Spleen (tissue), 11 donors: ENCODE data around the gene ANKRD60. TPM values are rescaled to one million over a fixed set of nuclear protein-coding genes. Genes with fewer than 3 reads are reported as not detected.

ENCODE experiments used
- DNase-seq: peaks from one replicate; pipeline ENCODE4 v3.0.0-alpha.2; 2020
- H3K27ac ChIP-seq, 8 donors: fragments of 200-600 bp; sonication (generic) in 7 of 8; 1 replicate in 4 of 8; 2 replicates in 4 of 8; pipeline versions ENCODE4 v1.5.0 to v1.8.0; 2016 to 2021; ENCODE audit warnings: inconsistent platforms in 4 of 8, mild to moderate bottlenecking in 4 of 8, moderate library complexity in 1 of 8
- H3K27me3 ChIP-seq, 7 donors: fragments of 200-600 bp; sonication (generic) in 6 of 7; replicated peaks in 1 of 7; 1 replicate in 4 of 7; 2 replicates in 3 of 7; pipeline versions ENCODE4 v1.5.0 to v1.8.0; 2016 to 2021; ENCODE audit warnings: inconsistent platforms in 3 of 7, mild to moderate bottlenecking in 1 of 7
- H3K36me3 ChIP-seq, 6 donors: fragments of 200-600 bp; sonication (generic) in 5 of 6; 1 replicate in 4 of 6; 2 replicates in 2 of 6; pipeline versions ENCODE4 v1.5.0 to v1.8.0; 2016 to 2021; ENCODE audit warnings: inconsistent platforms in 2 of 6
- H3K4me1 ChIP-seq, 6 donors: fragments of 200-600 bp; sonication (generic) in 5 of 6; 1 replicate in 3 of 6; 2 replicates in 3 of 6; pipeline versions ENCODE4 v1.5.0 to v1.8.0; 2016 to 2021; ENCODE audit warnings: inconsistent platforms in 3 of 6
- H3K4me3 ChIP-seq, 8 donors: fragments of 200-600 bp; sonication (generic) in 7 of 8; 1 replicate in 4 of 8; 2 replicates in 4 of 8; pipeline versions ENCODE4 v1.5.0 to v1.8.0; 2016 to 2021; ENCODE audit warnings: inconsistent platforms in 4 of 8, mild to moderate bottlenecking in 4 of 8, moderate library complexity in 2 of 8
- H3K9me3 ChIP-seq, 8 donors: fragments of 200-600 bp; sonication (generic) in 7 of 8; 1 replicate in 4 of 8; 2 replicates in 4 of 8; pipeline versions ENCODE4 v1.5.0 to v1.8.0; 2016 to 2021; ENCODE audit warnings: inconsistent platforms in 4 of 8
- CTCF ChIP-seq, 11 experiments: fragments of 200-600 bp in 7 of 11; fragments of 450-650 bp in 4 of 11; sonication (generic) in 4 of 11; IDR thresholded peaks in 8 of 11; conservative IDR thresholded peaks in 3 of 11; 1 replicate in 7 of 11; 2 replicates in 4 of 11; pipeline versions ENCODE4 v1.4.0 to v1.8.0; 2016 to 2021; ENCODE audit warnings: antibody characterized with exemption in 11 of 11, inconsistent platforms in 4 of 11, mild to moderate bottlenecking in 1 of 11
- POLR2A ChIP-seq, 3 donors: fragments of 450-650 bp; IDR thresholded peaks; one replicate each; pipeline ENCODE4 v1.5.1; 2017; ENCODE audit warnings: antibody characterized with exemption in 3 of 3, mild to moderate bottlenecking in 1 of 3
- POLR2AphosphoS5 ChIP-seq, 3 donors: sonication (generic); formaldehyde crosslinking; IDR thresholded peaks; one replicate each; pipeline ENCODE4 v1.5.1; 2017; ENCODE audit warnings: antibody characterized with exemption in 3 of 3
- WGBS, 5 donors: extraction: QIAGEN DNeasy Blood & Tissue Kit in 3 of 5; methylation state at CpG; one replicate each; pipeline versions ENCODE4 v1.1.5 to v1.1.7; 2013 to 2018; 5-methylcytosine and 5-hydroxymethylcytosine counted together
- intact Hi-C: fragments of 100-400 bp; cut with DNase I; formaldehyde crosslinking; loops from one replicate; pipeline ENCODE4 v1.15.0; 2023; ENCODE audit warnings: low total_unique reads
- polyA plus RNA-seq, 3 donors: library from polyadenylated mRNA; stranded (reverse); fragments of 200-250 nt; gene quantifications; one replicate each; pipeline ENCODE4 v1.2.1, GENCODE V29; 2013
- total RNA-seq, 7 donors: library from RNA; depleted of rRNA in 3 of 7; stranded (reverse); fragments of >200 nt in 3 of 7; fragmentation: NEBNext Ultra II Directional in 4 of 7; extraction: Animal tissue kit (Norgen Biotek cat#: 25700) in 4 of 7; gene quantifications; one replicate each; pipeline versions ENCODE4 v1.1.0 to v1.2.1, GENCODE V29; 2016 to 2021
- donor health status: healthy with polysubstance abuse.
- donor health status: DM: no; HTN: no; CAD: no; lungs with moderate emphysema.
- donor health status: DM: no; HTN: no; CAD: no.
- donor health status: Bipolar disorder and iron deficiency.
- donor health status: healthy.
- donor health status: DM: no; HTN: no; CAD: no.
- donor health status: DM: yes; HTN: yes; CAD: no.

The ANKRD60 gene
- total and polyA plus RNA-seq, 10 donors = not detected

- TF ChIP-seq POLR2A (IDR thresholded peaks at IDR 0.05) = no peak
- no peak for TF ChIP-seq CTCF (IDR thresholded peaks at IDR 0.05 in 8 of 11, conservative IDR thresholded peaks at IDR 0.05 in 3 of 11)
- TF ChIP-seq POLR2AphosphoS5 (IDR thresholded peaks at IDR 0.05) = no peak
- intact Hi-C loops = loop anchor here (5.0 kb wide), 1 partner anchor 694 kb away; no protein-coding TSS in a partner anchor
- H3K4me3 ChIP-seq = no peak overlapping the region
- peaks cover 0 to 15% (median 7%) of the 10 kb centered on the region in 7 donors for H3K27me3 ChIP-seq
- DNase-seq = no peak
- H3K9me3 ChIP-seq = no peaks in the 10 kb centered on the region
- H3K36me3 ChIP-seq = no peaks in the 10 kb centered on the region
- WGBS, 5 donors = 90 to 94% (median 92%) methylated on average over 31 of the region's 31 CpGs
- H3K4me1 ChIP-seq = peaks cover 0 to 11% (median 5%) of the 10 kb centered on the region in 6 donors
- no peak overlapping the region for H3K27ac ChIP-seq
Observed at GRCh38 chr20:58205850-58206249, 22.6 kb downstream of the ANKRD60 start.

- peaks cover 0 to 4% (median 0%) of the 10 kb centered on the region in 7 donors for H3K27me3 ChIP-seq
- no peak overlapping the region for H3K27ac ChIP-seq
- TF ChIP-seq CTCF (IDR thresholded peaks at IDR 0.05 in 8 of 11, conservative IDR thresholded peaks at IDR 0.05 in 3 of 11) = no peak
- TF ChIP-seq POLR2AphosphoS5 (IDR thresholded peaks at IDR 0.05) = no peak
- TF ChIP-seq POLR2A (IDR thresholded peaks at IDR 0.05) = no peak
- no peaks in the 10 kb centered on the region for H3K4me1 ChIP-seq
- no peaks in the 10 kb centered on the region for H3K9me3 ChIP-seq
- no peak overlapping the region for H3K4me3 ChIP-seq
- no peak for DNase-seq
- intact Hi-C loops = no loop called here
- no peaks in the 10 kb centered on the region for H3K36me3 ChIP-seq
Observed at GRCh38 chr20:58202044-58202443, 26.4 kb downstream of the ANKRD60 start.

- 84 to 95% (median 87%) methylated on average over 9 of the region's 9 CpGs for WGBS, 5 donors
Observed at GRCh38 chr20:58201616-58202015, 26.8 kb downstream of the ANKRD60 start.

GRCh38 chr20:58199469-58199868 is 29.0 kb downstream of the ANKRD60 start:
- intact Hi-C loops = no loop called here
- Histone ChIP-seq H3K27me3 (no peaks in the 10 kb centered on the region), H3K27ac (no peak overlapping the region), H3K9me3 (no peaks in the 10 kb centered on the region), H3K36me3 (no peaks in the 10 kb centered on the region), H3K4me1 (no peaks in the 10 kb centered on the region), H3K4me3 (no peak overlapping the region)
- 74 to 89% (median 86%) methylated on average over 4 of the region's 4 CpGs for WGBS, 5 donors
- DNase-seq = no peak
- TF ChIP-seq CTCF (IDR thresholded peaks at IDR 0.05 in 8 of 11, conservative IDR thresholded peaks at IDR 0.05 in 3 of 11) (no peak), POLR2AphosphoS5 (IDR thresholded peaks at IDR 0.05) (no peak), POLR2A (IDR thresholded peaks at IDR 0.05) (no peak)

More at GRCh38 chr20:58201616-58202015, 26.8 kb downstream of the ANKRD60 start:
- intact Hi-C loops = no loop called here
- no peak for TF ChIP-seq POLR2AphosphoS5 (IDR thresholded peaks at IDR 0.05)
- TF ChIP-seq CTCF (IDR thresholded peaks at IDR 0.05 in 8 of 11, conservative IDR thresholded peaks at IDR 0.05 in 3 of 11) = no peak
- TF ChIP-seq POLR2A (IDR thresholded peaks at IDR 0.05) = no peak
- no peak for DNase-seq
- H3K4me3 ChIP-seq = no peak overlapping the region
- H3K27me3 ChIP-seq = peaks cover 0 to 4% (median 0%) of the 10 kb centered on the region in 7 donors
- no peaks in the 10 kb centered on the region for H3K9me3 ChIP-seq
- H3K36me3 ChIP-seq = no peaks in the 10 kb centered on the region
- H3K4me1 ChIP-seq = no peaks in the 10 kb centered on the region
- H3K27ac ChIP-seq = no peak overlapping the region
